CD4-positive, alpha-beta T cell treated with Interferon gamma for 1 hour (primary cell): ENCODE measurements around the gene CLDN1.
"Not testable (repeated sequence)": the region's sequence is repeated elsewhere in the genome, so short reads cannot be mapped to it uniquely, and the experiment has no call there.

ENCODE experiments used
- DNase-seq: peaks from one replicate; pipeline ENCODE4 v3.0.0-alpha.2; 2020

The CLDN1 gene

GRCh38 chr3:190291994-190292584 lies 30.2 kb downstream of the CLDN1 start:
- no peak for DNase-seq

GRCh38 chr3:190289989-190290388 lies 32.3 kb downstream of the CLDN1 start:
- DNase-seq: no peak

DNA sequence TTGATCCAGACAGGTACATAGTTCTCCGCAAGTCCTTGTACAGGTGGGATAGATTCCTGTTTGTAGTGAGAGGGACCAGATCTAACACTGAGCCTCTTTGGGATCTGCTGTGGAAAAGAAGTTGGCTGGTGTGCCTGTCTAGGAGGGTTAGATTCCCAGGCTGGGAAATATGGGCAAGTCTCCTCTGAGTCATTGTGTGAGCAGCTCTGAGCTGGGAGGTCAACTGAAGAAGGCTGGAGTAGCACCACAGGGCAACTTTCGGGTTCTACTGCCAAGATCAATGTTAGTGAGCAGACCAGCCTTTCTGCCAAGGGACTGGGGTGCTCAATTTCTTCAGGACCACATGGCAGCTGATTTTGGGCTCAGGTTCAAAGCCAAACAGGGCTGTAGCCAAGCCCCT lies 33.4 kb downstream of the CLDN1 start:
- DNase-seq: no peak

DNA sequence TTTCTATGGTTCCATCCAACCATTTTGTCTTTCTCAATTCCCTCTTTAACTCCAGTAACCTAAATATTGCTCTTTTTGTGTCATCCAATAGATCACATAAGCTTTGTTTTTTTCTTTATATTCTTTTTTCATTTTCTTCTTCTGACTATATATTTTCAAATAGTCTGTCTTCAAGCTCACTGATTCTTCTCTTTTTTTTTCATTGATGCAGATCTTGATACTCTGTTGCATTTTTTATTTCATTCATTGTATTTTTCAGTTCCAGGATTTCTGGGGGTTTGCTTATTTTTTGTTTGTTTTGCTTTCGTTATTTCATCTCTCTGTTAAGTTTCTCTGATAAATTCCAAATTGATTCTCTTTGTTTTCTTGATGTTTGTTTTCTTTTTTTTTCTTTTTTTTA lies 36.2 kb downstream of the CLDN1 start:
- no peak for DNase-seq

DNA sequence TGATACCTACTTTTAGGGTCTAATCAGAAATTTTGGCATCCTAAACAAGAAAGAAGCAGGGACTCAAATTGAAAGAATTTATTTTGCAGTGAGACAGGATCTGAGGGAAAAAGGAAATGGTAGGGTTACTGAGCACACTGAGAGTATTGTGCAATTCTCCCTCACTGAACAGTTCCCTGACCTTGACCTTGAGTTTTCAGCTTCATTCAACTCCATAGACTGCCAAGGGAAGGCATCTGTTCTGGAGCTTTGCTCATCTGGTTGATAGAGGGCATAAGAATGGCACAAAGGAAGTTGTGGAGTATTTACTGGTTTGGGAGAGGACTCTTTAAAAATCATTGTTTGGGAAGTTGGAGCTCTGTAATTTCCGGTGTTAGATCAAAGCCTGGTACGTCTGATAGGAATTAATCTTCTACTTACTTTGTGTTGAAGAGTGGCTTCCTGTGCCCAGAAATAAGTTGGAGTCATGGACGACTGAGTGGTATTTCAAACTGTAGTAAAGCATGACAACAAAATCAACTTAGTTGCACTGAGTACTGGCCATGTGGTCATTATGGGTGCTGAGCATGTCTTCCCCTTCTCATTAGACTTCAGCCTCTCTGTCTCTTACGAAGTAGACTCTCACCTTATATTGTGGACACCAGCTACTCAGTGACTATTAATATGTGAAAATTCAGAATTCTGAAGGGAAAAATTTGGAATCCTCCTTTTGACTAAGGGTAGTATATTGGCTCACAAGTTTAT lies 40.8 kb downstream of the CLDN1 start:
- no peak for DNase-seq

DNA sequence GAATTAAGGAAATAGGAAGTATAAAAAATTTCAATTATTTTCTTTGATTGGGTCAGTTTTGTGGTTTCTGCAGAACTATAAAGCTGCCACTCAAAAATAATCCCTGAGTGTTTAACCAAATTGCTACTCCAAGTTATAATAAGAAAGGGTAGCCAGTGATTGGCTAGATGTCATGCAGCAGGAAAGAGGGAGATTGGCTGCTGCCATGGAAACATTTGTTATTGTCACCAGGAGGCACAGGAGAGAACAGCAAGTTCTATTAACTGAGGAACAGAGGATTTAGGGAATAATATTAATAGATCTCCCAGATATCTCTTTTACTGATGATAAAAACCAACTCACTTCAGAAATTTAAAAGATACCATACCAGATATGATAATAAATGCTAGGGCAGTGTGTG lies 42.6 kb downstream of the CLDN1 start:
- no peak for DNase-seq

DNA sequence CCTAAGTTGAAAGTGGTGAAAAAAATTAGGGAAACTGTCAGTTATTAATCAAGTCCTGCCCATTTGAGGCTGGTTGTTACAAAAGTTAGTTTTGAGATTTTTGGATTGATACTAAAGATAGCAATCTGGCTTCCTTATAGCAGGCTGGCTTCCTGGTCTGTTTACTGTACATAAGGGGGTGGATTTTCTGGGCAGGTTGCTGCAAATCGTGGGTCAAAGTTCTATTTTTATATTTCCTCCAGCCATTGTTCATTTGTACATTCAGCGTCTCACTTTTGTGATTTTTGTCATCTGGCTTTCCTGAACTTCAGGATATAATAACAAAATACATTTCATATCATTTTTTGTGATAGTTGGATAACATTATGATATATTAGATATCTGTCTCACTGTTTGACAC lies 49.5 kb downstream of the CLDN1 start:
- DNase-seq: no peak

DNA sequence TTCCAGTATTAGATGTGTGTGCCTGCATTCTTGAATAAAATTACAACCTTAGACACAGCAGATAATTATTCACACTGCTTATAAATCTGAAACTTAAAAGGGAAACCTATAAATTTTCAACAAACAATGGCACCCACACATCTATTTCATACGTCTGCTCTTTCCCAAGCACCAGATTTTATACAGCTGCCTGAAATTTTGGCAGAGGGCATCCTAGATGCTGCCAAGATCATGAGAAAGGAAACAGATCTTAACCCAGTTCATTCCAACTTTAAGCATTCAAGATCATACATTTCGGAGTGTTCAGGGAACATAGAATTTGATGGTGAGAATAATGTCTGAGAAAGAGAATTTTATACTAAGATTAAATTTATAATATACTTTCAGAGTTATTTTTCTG lies 53.1 kb downstream of the CLDN1 start:
- no peak for DNase-seq

GRCh38 chr3:190267464-190267863 lies 54.8 kb downstream of the CLDN1 start:
- DNase-seq: not testable (repeated sequence)

DNA sequence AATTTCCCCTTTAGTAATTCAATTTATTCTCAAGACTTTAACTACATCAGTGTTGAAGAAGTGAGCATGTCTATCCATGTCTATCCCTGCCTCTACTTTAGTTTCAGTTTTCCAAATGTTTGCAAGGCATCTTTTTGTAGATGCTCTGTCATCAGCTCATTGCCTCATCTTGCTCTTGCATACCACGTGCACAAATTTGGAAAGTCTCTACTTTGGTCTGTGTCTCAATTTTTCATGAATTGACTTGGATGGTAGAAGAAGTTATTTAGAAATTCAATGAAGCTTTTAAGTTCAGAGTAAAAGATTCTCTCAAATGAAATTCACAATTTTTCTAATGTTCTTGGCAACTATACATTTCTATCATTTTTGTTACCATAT lies 55.3 kb downstream of the CLDN1 start:
- DNase-seq: no peak

- no peak for DNase-seq
These were observed 55.9 kb downstream of the CLDN1 start for GRCh38 chr3:190266265-190266912.

GRCh38 chr3:190265796-190266195 lies 56.5 kb downstream of the CLDN1 start:
- no peak for DNase-seq

- no peak for DNase-seq
These were observed 57.1 kb downstream of the CLDN1 start for GRCh38 chr3:190265126-190265525.

GRCh38 chr3:190261740-190262139 lies 60.5 kb downstream of the CLDN1 start:
- no peak for DNase-seq

GRCh38 chr3:190261015-190261414 lies 61.2 kb downstream of the CLDN1 start:
- no peak for DNase-seq

DNA sequence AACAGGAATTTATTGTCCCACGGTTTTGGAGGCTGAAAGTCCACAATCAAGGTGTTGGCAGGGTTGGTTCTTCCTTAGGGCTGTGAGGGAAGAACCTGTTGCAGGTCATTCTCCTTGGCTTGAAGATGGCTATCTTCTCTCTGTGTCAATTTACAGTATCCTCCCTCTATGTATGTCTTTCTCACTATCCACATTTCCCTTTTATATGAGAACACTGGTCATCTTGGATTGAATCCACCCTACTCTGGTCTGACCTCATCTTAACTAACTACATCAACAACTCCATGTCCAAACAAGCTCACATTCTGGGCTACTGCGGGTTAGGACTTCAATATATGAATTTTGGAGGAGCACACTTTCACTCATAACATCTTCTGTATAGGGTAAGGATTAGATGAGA lies 61.9 kb downstream of the CLDN1 start:
- DNase-seq: no peak

DNA sequence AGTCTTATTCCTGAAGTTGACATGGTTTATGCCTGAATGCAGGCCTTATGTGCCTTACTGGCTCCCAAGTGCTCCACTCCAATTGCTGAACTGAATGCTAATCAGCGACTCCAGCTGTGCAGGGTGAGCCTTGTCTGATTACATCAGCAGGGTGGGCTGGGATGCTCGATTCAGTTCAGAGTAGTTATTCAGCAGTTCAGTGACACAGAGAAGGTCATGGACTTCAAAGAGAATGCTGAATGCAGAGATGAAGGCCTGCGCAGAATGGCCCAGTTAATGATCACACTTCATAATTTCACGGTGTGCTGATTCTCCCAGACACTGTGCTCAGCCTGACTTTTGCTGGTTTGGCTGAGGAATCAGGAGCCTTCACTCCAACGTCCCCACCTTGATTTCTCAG lies 63.6 kb downstream of the CLDN1 start:
- DNase-seq: no peak
